ENCODE data around the gene METTL14.

METTL14 gene

DNA sequence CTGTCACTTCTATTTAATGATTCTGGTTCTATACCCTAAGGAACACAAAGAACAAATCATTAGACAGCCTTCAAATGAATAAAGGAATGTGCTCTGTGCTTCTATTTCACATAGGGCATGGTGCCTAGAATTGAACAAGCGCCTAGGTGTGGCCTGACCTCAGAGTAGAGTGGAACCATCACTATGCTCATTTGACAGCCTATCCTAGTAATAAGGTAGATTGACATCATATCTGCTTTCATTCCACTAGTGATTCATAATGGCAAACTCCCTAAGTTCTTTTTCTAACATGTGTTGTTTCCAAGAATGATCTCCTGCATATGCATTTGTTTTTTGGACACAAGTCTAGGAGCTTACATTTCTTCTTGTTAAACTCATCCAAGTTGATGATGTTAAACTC is 36.6 kb downstream of the METTL14 start:
- no peak overlapping the region for H3K9ac ChIP-seq (ENCODE audit: low read depth, low read length)

DNA sequence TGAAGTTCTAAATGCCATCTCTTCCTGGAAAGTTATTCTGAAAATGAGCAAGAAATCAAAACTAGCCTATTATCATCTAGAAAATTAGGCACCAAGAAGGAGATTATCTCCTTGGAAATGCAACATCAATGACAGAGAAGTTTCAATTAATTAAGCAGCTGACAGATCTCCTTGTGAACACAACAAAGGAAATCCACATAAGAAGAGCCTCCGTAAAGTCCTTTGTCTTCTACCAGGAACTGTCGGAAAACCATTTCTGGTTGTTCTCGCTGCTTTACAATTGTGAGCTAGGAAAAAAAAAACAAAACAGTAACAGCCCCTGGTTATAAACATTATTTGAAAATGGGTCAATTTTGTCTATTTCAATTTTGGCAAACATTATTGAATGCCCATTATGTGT is 38.2 kb downstream of the METTL14 start:
- Histone ChIP-seq H2AFZ (ENCODE audit: low read depth, low read length) (no peak overlapping the region), H3K79me2 (ENCODE audit: insufficient read depth, low read length) (no peaks in the 10 kb centered on the region), H3K27me3 (ENCODE audit: insufficient read depth, low read length, poor library complexity) (no peaks in the 10 kb centered on the region), H3K4me3 (ENCODE audit: low read depth in 1 of 2, low read length in 2 of 2) (no peak overlapping the region), H3K9me3 (ENCODE audit: insufficient read depth, low read length, severe bottlenecking) (no peaks in the 10 kb centered on the region), H3K36me3 (ENCODE audit: insufficient read depth, low read length) (peaks cover 50% of the 10 kb centered on the region), H3K4me1 (ENCODE audit: insufficient read depth, low read length) (no peaks in the 10 kb centered on the region), H3K27ac (ENCODE audit: low read length) (no peak overlapping the region), H3K4me2 (ENCODE audit: insufficient read depth, low read length) (no peak overlapping the region), H4K20me1 (ENCODE audit: insufficient read depth, low read length) (no peaks in the 10 kb centered on the region), H3K9ac (ENCODE audit: low read depth, low read length) (no peak overlapping the region)
- DNase-seq (no peak), ATAC-seq (ENCODE audit: insufficient read depth, low read depth) (no peak)
- TF ChIP-seq, protein P1, sequence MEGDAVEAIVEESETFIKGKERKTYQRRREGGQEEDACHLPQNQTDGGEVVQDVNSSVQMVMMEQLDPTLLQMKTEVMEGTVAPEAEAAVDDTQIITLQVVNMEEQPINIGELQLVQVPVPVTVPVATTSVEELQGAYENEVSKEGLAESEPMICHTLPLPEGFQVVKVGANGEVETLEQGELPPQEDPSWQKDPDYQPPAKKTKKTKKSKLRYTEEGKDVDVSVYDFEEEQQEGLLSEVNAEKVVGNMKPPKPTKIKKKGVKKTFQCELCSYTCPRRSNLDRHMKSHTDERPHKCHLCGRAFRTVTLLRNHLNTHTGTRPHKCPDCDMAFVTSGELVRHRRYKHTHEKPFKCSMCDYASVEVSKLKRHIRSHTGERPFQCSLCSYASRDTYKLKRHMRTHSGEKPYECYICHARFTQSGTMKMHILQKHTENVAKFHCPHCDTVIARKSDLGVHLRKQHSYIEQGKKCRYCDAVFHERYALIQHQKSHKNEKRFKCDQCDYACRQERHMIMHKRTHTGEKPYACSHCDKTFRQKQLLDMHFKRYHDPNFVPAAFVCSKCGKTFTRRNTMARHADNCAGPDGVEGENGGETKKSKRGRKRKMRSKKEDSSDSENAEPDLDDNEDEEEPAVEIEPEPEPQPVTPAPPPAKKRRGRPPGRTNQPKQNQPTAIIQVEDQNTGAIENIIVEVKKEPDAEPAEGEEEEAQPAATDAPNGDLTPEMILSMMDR (IDR thresholded peaks at IDR 0.05; ENCODE audit: borderline replicate concordance, extremely low read depth, low read length, poor library complexity, severe bottlenecking): no peak
- no peak for TF ChIP-seq EZH2 (IDR thresholded peaks at IDR 0.05; ENCODE audit: borderline replicate concordance, low read depth, low read length, severe bottlenecking)

More for the DNA sequence above, 36.6 kb downstream of the METTL14 start:
- peaks cover 35% of the 10 kb centered on the region; the same call in 1 of the 2 replicates for H3K36me3 ChIP-seq (ENCODE audit: insufficient read depth, low read length)
- ATAC-seq (ENCODE audit: insufficient read depth, low read depth): no peak
- H3K4me2 ChIP-seq (ENCODE audit: insufficient read depth, low read length): no peak overlapping the region
- H3K79me2 ChIP-seq (ENCODE audit: insufficient read depth, low read length): no peaks in the 10 kb centered on the region
- TF ChIP-seq, protein P1 (IDR thresholded peaks at IDR 0.05; ENCODE audit: borderline replicate concordance, extremely low read depth, low read length, poor library complexity, severe bottlenecking): no peak
- no peak for TF ChIP-seq EZH2 (IDR thresholded peaks at IDR 0.05; ENCODE audit: borderline replicate concordance, low read depth, low read length, severe bottlenecking)
- H3K27me3 ChIP-seq (ENCODE audit: insufficient read depth, low read length, poor library complexity): no peaks in the 10 kb centered on the region
- no peak overlapping the region for H2AFZ ChIP-seq (ENCODE audit: low read depth, low read length)
- H3K4me3 ChIP-seq (ENCODE audit: low read depth in 1 of 2, low read length in 2 of 2): no peak overlapping the region
- no peaks in the 10 kb centered on the region for H3K4me1 ChIP-seq (ENCODE audit: insufficient read depth, low read length)
- no peak for DNase-seq
- H3K9me3 ChIP-seq (ENCODE audit: insufficient read depth, low read length, severe bottlenecking): no peaks in the 10 kb centered on the region
- H3K27ac ChIP-seq (ENCODE audit: low read length): no peak overlapping the region
- H4K20me1 ChIP-seq (ENCODE audit: insufficient read depth, low read length): no peaks in the 10 kb centered on the region

DNA sequence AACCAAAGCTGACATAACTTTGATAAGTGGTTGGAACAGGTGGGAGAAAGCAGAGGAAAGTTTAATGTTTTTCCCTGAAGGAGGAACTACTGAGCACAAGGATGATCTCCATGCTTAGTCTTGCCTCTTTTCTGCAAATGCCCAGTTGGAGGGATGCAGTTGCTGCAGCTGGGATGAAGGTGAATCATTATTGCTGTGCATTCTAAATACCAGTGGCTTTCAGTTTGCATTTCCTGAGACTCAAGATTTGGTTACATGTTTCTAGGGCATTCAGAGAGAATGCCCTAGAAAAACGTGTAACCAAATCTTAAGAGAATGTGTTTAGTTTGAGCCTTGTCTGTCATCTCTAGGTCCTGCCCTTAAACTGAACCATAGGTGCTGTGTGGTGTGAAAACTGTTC is 42.2 kb downstream of the METTL14 start:
- TF ChIP-seq, protein P1 (IDR thresholded peaks at IDR 0.05; ENCODE audit: borderline replicate concordance, extremely low read depth, low read length, poor library complexity, severe bottlenecking): no peak
- TF ChIP-seq EZH2 (IDR thresholded peaks at IDR 0.05; ENCODE audit: borderline replicate concordance, low read depth, low read length, severe bottlenecking): no peak
- Histone ChIP-seq H4K20me1 (ENCODE audit: insufficient read depth, low read length) (no peaks in the 10 kb centered on the region), H3K27me3 (ENCODE audit: insufficient read depth, low read length, poor library complexity) (no peaks in the 10 kb centered on the region), H3K36me3 (ENCODE audit: insufficient read depth, low read length) (peaks cover 62% of the 10 kb centered on the region), H2AFZ (ENCODE audit: low read depth, low read length) (no peak overlapping the region), H3K9me3 (ENCODE audit: insufficient read depth, low read length, severe bottlenecking) (no peaks in the 10 kb centered on the region), H3K4me2 (ENCODE audit: insufficient read depth, low read length) (no peak overlapping the region), H3K79me2 (ENCODE audit: insufficient read depth, low read length) (no peaks in the 10 kb centered on the region), H3K4me3 (ENCODE audit: low read depth in 1 of 2, low read length in 2 of 2) (no peak overlapping the region), H3K27ac (ENCODE audit: low read length) (no peak overlapping the region), H3K4me1 (ENCODE audit: insufficient read depth, low read length) (no peaks in the 10 kb centered on the region), H3K9ac (ENCODE audit: low read depth, low read length) (no peak overlapping the region)
- ATAC-seq (ENCODE audit: insufficient read depth, low read depth): no peak
- DNase-seq: no peak

Data from DND-41 (cell line).